Colonic mucosa (tissue), 4 donors: Measurements from ENCODE around the gene BBX. TPM values are rescaled to one million over a fixed set of nuclear protein-coding genes. Genes with fewer than 3 reads are reported as not detected.

Experiments
- DNase-seq: peaks from one replicate; pipeline ENCODE4 v3.0.0-alpha.2; 2020
- H3K27ac ChIP-seq: fragments of 200-600 bp; one replicate; pipeline ENCODE4 v1.8.0; 2021
- H3K27me3 ChIP-seq: fragments of 200-600 bp; one replicate; pipeline ENCODE4 v1.8.0; 2021
- H3K36me3 ChIP-seq: fragments of 200-600 bp; one replicate; pipeline ENCODE4 v1.8.0; 2021
- H3K4me1 ChIP-seq: fragments of 200-600 bp; one replicate; pipeline ENCODE4 v1.8.0; 2021; ENCODE audit warnings: mild to moderate bottlenecking
- H3K4me3 ChIP-seq: fragments of 200-600 bp; one replicate; pipeline ENCODE4 v1.8.0; 2021
- H3K9ac ChIP-seq, 2 donors: one replicate each; pipeline ENCODE4 v1.7.0; 2013; ENCODE audit warnings: control low read depth in 2 of 2, low read depth in 2 of 2, low read length in 2 of 2
- H3K9me3 ChIP-seq: fragments of 200-600 bp; one replicate; pipeline ENCODE4 v1.8.0; 2021
- intact Hi-C: fragments of 100-400 bp; cut with DNase I; formaldehyde crosslinking; loops from one replicate; pipeline ENCODE4 v1.14.1; 2022
- total RNA-seq, 2 donors: library from RNA; stranded (reverse); fragmentation: NEBNext Ultra II Directional in 1 of 2; extraction: Animal tissue kit (Norgen Biotek cat#: 25700) in 1 of 2; gene quantifications; one replicate each; pipeline ENCODE4 v1.2.1, GENCODE V29; 2021
- TF ChIP-seq, protein P1 (sequence below): fragments of 200-600 bp; IDR thresholded peaks from one replicate; pipeline ENCODE4 v1.8.0; 2022; ENCODE audit warnings: antibody characterized with exemption, mild to moderate bottlenecking
- donor health status: healthy.
- donor health status: DM: no; HTN: no; CAD: no.
- donor health status: DM: no; HTN: no; CAD: no.

Gene BBX
- total RNA-seq, 2 donors from 2014 or later: 21.5 to 44.3 TPM

DNA sequence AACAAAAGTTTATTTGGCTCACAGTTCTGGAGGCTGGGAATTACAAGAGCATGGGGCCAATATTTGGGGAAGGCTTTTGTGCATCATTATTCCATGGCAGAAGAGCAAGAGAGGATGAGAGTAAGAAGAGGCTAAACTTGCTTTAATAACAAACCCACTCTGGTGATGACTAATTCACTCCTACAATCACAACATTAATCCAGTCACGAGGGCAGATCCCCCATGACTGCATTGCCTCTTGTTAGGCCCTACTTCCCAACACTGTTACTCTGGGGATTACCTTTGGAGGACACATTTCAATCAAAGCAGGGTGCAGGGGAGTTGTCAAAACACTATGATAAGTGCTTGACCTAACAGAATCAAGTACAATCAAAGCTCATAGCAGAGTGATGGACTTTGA lies 181.7 kb downstream of the BBX start:
- Histone ChIP-seq H3K27ac (no peak overlapping the region), H3K4me3 (no peak overlapping the region), H3K36me3 (no peaks in the 10 kb centered on the region), H3K9me3 (no peaks in the 10 kb centered on the region), H3K27me3 (no peaks in the 10 kb centered on the region), H3K9ac (no peak overlapping the region), H3K4me1 (no peaks in the 10 kb centered on the region)
- no peak for DNase-seq
- intact Hi-C loops: no loop called here
- TF ChIP-seq, protein P1, sequence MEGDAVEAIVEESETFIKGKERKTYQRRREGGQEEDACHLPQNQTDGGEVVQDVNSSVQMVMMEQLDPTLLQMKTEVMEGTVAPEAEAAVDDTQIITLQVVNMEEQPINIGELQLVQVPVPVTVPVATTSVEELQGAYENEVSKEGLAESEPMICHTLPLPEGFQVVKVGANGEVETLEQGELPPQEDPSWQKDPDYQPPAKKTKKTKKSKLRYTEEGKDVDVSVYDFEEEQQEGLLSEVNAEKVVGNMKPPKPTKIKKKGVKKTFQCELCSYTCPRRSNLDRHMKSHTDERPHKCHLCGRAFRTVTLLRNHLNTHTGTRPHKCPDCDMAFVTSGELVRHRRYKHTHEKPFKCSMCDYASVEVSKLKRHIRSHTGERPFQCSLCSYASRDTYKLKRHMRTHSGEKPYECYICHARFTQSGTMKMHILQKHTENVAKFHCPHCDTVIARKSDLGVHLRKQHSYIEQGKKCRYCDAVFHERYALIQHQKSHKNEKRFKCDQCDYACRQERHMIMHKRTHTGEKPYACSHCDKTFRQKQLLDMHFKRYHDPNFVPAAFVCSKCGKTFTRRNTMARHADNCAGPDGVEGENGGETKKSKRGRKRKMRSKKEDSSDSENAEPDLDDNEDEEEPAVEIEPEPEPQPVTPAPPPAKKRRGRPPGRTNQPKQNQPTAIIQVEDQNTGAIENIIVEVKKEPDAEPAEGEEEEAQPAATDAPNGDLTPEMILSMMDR: no peak

DNA sequence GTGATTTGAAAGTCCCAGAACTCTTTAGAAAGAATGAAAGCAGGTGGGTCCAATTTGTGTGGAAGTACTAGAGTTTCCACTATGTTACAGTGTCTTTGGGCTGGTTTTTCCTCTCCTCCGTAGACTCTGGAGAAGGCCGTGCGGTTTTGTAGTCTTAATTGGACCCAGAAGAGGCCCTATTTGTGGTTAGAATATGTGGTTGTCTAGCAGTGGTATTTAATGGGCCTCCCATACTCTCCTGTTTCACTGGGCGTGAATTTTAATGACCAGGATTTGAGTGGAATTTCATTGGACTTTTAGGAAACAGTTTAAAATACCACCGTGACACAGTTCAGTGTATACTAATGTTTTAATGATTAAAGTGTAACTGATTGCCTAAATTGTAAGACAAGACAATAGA lies 182.3 kb downstream of the BBX start:
- H3K4me3 ChIP-seq: no peak overlapping the region
- intact Hi-C loops: no loop called here

GRCh38 chr3:107710851-107711250 lies 188.1 kb downstream of the BBX start:
- Histone ChIP-seq H3K9me3 (no peaks in the 10 kb centered on the region), H3K9ac (no peak overlapping the region), H3K4me3 (no peak overlapping the region), H3K36me3 (no peaks in the 10 kb centered on the region), H3K27me3 (no peaks in the 10 kb centered on the region), H3K4me1 (no peaks in the 10 kb centered on the region), H3K27ac (no peak overlapping the region)
- TF ChIP-seq, protein P1: no peak
- intact Hi-C loops: no loop called here
- DNase-seq: no peak

More for the DNA sequence above, 182.3 kb downstream of the BBX start:
- TF ChIP-seq, protein P1: no peak
- Histone ChIP-seq H3K27ac (no peak overlapping the region), H3K4me1 (no peaks in the 10 kb centered on the region), H3K9me3 (no peaks in the 10 kb centered on the region), H3K36me3 (no peaks in the 10 kb centered on the region), H3K27me3 (no peaks in the 10 kb centered on the region), H3K9ac (no peak overlapping the region)
- DNase-seq: no peak

DNA sequence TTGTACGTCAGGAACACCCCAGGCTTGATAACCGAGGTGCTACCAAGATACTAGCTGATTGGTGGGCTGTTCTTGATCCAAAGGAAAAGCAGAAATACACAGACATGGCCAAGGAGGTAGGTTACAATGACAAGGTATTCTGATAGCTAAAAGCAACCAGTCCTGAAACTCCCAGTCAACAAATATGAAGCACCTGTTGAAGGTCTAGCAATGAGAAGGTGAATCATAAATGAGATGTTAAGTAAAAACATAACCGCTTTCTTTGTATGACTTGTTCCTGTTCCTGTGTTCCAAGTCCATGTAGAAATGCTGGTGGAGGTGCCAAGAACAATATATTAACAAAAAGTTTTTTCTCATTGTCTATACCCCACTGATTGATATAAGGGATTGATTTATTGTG lies 194.0 kb downstream of the BBX start:
- Histone ChIP-seq H3K9ac (no peak overlapping the region), H3K9me3 (no peaks in the 10 kb centered on the region), H3K36me3 (no peaks in the 10 kb centered on the region), H3K27ac (no peak overlapping the region), H3K27me3 (no peaks in the 10 kb centered on the region), H3K4me1 (no peaks in the 10 kb centered on the region), H3K4me3 (no peak overlapping the region)
- intact Hi-C loops: no loop called here
- DNase-seq: no peak
- TF ChIP-seq, protein P1: no peak

DNA sequence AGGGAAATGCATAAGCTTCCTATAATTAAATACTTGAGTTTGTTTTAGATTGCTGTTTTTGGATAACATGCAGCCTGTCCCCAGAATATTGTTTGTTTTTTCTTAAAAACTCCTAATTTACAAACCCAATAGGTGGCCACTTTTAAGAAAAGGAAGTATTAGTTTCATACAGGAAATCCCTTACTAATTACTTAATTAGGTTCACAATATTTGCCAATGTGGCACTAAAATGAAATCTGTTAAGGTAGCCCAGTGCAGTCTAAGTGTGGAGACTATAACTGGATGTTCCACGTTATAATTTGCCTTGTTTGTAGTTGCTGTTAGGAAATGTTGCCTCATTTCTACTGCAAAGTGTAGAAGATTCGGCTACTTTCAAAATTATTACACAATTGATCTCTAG lies 195.8 kb downstream of the BBX start:
- TF ChIP-seq, protein P1: no peak
- Histone ChIP-seq H3K27me3 (no peaks in the 10 kb centered on the region), H3K9me3 (no peaks in the 10 kb centered on the region), H3K36me3 (no peaks in the 10 kb centered on the region), H3K9ac (no peak overlapping the region), H3K4me3 (no peak overlapping the region), H3K4me1 (no peaks in the 10 kb centered on the region), H3K27ac (no peak overlapping the region)
- intact Hi-C loops: no loop called here
- DNase-seq: no peak

DNA sequence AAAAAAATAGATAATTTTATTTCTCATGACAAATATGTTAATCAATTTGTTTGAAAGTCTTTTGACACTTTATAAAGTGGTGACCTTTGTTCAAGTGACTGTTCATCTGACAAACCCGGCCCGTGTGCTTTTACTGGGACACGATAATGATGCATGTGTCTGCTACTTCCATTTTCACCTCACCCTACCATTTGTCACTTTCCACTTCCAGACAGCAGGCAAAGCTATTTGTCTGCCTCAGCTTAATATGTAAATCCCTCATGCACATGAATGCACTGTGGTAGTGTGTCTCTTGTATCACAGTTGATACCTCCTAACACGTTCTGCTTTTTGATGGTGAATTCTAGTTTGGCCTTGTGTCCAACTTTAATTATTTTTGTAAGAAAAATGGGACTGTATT lies 204.3 kb downstream of the BBX start:
- no peak for DNase-seq

More for the DNA sequence above, 204.3 kb downstream of the BBX start:
- intact Hi-C loops: no loop called here
- no peaks in the 10 kb centered on the region for H3K9me3 ChIP-seq
- H3K4me1 ChIP-seq: no peaks in the 10 kb centered on the region
- H3K27me3 ChIP-seq: no peaks in the 10 kb centered on the region
- no peak overlapping the region for H3K4me3 ChIP-seq
- TF ChIP-seq, protein P1: no peak
- H3K9ac ChIP-seq: no peak overlapping the region
- H3K27ac ChIP-seq: no peak overlapping the region
- H3K36me3 ChIP-seq: no peaks in the 10 kb centered on the region
